ENCODE data around the gene CHST7.

DNA sequence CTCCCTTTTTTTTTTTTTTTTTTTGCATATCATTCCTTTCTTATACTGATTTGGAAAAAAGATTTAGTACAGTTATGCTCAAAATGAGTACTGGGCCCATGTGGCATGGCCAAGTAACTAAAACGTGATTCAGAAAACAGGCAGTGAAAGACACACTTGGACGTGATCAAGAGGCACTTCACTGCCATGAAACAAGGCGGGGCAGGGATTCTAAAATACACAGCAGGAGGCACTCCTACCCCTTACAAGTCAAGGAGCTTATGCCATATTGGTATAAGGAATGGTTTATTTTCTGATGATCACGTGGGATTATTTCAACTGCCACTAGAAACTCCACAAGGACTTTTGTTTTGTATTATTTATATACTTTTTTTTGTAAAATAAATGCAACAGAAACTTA, 72.0 kb downstream of the CHST7 start:
- TF ChIP-seq POLR2A (IDR thresholded peaks at IDR 0.05; ENCODE audit: low read depth, low read length) (no peak), MAFK (IDR thresholded peaks at IDR 0.05; ENCODE audit: low read depth, low read length) (no peak), MXI1 (IDR thresholded peaks at IDR 0.05; ENCODE audit: borderline replicate concordance, low read depth, low read length) (no peak), CEBPB (IDR thresholded peaks at IDR 0.05; ENCODE audit: low read depth, low read length) (no peak)
- TF ChIP-seq, protein P1, sequence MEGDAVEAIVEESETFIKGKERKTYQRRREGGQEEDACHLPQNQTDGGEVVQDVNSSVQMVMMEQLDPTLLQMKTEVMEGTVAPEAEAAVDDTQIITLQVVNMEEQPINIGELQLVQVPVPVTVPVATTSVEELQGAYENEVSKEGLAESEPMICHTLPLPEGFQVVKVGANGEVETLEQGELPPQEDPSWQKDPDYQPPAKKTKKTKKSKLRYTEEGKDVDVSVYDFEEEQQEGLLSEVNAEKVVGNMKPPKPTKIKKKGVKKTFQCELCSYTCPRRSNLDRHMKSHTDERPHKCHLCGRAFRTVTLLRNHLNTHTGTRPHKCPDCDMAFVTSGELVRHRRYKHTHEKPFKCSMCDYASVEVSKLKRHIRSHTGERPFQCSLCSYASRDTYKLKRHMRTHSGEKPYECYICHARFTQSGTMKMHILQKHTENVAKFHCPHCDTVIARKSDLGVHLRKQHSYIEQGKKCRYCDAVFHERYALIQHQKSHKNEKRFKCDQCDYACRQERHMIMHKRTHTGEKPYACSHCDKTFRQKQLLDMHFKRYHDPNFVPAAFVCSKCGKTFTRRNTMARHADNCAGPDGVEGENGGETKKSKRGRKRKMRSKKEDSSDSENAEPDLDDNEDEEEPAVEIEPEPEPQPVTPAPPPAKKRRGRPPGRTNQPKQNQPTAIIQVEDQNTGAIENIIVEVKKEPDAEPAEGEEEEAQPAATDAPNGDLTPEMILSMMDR (conservative IDR thresholded peaks at IDR 0.05; ENCODE audit: low read depth, low read length): no peak
- TF ChIP-seq, protein P2, sequence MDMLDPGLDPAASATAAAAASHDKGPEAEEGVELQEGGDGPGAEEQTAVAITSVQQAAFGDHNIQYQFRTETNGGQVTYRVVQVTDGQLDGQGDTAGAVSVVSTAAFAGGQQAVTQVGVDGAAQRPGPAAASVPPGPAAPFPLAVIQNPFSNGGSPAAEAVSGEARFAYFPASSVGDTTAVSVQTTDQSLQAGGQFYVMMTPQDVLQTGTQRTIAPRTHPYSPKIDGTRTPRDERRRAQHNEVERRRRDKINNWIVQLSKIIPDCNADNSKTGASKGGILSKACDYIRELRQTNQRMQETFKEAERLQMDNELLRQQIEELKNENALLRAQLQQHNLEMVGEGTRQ (IDR thresholded peaks at IDR 0.05; ENCODE audit: low read depth, low read length): no peak
- TF ChIP-seq, protein P3, sequence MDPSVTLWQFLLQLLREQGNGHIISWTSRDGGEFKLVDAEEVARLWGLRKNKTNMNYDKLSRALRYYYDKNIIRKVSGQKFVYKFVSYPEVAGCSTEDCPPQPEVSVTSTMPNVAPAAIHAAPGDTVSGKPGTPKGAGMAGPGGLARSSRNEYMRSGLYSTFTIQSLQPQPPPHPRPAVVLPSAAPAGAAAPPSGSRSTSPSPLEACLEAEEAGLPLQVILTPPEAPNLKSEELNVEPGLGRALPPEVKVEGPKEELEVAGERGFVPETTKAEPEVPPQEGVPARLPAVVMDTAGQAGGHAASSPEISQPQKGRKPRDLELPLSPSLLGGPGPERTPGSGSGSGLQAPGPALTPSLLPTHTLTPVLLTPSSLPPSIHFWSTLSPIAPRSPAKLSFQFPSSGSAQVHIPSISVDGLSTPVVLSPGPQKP (IDR thresholded peaks at IDR 0.05; ENCODE audit: borderline replicate concordance, low read depth, low read length): no peak
